ENCODE data around the gene ASB13.
"Not testable (repeated sequence)": the region's sequence is repeated elsewhere in the genome, so short reads cannot be mapped to it uniquely, and the experiment has no call there.

ASB13 gene

DNA sequence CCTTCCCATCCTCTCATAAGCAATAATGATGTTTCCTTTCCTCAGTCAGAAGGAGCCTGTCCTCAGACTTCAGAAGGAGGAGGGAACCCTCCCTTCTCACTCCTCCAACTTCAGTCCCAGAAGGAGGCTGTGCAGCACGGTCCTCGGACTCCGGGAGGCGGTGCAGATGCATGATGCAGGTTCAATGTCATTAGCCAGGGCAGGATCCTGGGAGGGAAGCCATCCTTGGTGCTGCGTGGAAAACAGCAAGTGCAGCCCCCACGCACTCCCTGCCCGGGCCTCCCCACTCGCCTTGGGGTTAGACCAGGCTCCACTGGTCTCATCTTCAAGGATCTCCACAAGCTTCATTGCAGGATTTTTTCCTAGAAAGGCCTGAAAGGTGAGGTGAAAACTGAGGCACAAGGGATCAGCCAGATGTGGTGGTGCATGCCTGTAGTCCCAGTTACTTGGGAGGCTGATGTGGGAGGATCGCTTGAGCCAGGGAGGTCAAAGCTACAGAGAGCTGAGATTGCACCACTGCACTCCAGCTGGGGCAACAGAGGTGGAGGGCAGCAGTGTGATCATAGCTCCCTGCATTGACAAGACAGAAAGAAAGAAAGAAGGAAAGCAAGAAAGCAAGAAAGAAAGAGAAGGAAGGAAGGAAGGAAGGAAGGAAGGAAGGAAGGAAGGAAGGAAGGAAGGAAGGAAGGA, 62.0 kb downstream of the ASB13 start:
- no peak for DNase-seq

DNA sequence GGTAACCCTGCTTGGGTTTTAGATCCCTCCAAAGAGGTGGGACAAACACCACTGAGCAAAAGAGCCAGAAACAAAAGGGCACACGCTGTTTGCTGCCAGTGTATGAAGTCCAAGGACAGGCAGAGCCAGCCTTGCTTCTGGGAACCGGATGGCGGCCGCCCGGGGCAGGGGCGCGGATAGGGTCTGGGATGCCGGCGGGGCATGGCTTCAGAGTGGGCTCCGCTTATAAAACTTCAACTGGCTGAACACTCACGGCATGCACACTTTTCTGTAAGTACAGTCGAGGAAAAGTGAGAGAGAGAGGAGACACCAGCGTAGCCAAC, 62.6 kb downstream of the ASB13 start:
- DNase-seq = no peak

DNA sequence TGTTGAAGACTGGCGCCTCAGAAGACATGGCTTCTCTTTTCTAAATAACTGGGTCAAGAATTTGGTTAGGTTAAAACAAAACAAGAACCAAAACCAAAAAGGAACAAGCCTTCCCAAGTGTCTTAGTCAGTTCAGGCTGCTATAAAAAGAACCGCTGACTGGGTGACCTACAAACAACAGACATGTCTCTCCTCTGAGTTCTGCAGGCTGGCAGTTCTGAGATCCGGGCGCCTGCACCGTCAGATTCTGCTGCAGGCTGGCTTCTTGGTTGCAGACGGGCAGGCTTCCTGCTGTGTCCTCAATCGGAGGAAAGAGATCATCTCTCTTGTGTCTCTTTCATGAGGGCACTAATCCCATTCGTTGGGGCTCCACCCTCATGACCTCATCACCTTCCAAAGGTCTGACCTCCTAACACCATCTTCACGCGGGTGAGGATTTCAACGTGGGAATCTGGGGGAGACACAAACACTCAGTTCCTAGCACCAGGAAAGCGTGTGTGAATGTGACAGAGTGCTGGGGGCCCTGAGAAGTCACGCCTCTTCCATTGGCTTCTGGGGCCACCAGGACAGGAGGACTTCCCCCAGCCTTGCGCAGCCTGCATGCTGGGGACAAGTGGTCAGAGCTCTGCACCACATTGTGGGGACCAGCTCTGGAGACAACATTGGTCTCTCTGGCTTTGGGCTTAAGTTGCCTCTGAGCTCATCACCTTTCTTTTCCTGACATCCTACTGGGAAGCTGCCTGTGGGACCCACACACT, 63.1 kb downstream of the ASB13 start:
- no peak for DNase-seq

DNA sequence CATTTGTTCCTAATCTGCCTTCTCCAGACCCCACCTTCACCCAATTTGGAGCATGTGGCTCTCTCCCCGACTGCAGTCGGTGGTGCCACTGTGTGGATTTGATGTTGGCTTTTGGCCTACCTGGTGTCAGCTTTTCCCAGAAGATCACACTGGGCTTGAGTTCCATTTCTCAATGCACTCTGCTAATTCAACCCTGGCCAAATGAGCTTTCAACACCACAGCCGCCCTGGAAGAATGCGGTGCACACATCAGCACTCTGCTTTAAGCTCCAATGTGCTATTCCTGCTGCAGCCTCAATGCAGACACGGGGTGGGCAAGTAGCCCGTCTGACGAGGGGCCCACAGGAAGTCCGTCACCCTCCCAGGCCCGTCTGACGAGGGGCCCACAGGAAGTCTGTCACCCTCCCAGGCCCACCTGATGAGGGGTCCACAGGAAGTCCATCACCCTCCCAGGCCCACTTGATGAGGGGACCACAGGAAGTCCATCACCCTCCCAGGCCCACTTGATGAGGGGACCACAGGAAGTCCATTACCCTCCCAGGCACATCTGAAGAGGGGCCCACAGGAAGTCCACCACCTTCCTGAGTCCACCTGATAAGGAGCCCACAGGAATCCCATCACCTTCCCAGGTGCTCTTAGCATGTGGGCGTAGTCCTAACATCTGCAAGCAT, 64.4 kb downstream of the ASB13 start:
- no peak for DNase-seq

DNA sequence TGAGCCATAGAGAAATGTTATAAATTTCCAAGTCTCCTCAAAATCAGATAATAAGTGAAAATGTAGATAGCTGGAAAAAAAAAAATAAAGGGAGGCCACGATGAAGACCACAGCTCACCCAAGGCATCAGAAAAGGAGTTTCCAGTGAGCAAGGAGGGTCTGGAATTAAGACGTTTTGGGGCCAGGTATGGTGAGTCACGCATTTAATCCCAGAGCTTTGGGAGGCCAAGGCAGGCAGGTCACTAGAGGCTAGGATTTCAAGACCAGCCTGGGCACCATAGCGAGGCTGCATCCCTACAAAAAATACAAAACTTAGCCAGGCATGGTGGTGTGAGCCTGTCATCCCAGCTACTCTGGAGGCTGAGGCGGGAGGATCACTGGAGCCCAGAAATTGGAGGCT, 65.5 kb downstream of the ASB13 start:
- no peak for DNase-seq

DNA sequence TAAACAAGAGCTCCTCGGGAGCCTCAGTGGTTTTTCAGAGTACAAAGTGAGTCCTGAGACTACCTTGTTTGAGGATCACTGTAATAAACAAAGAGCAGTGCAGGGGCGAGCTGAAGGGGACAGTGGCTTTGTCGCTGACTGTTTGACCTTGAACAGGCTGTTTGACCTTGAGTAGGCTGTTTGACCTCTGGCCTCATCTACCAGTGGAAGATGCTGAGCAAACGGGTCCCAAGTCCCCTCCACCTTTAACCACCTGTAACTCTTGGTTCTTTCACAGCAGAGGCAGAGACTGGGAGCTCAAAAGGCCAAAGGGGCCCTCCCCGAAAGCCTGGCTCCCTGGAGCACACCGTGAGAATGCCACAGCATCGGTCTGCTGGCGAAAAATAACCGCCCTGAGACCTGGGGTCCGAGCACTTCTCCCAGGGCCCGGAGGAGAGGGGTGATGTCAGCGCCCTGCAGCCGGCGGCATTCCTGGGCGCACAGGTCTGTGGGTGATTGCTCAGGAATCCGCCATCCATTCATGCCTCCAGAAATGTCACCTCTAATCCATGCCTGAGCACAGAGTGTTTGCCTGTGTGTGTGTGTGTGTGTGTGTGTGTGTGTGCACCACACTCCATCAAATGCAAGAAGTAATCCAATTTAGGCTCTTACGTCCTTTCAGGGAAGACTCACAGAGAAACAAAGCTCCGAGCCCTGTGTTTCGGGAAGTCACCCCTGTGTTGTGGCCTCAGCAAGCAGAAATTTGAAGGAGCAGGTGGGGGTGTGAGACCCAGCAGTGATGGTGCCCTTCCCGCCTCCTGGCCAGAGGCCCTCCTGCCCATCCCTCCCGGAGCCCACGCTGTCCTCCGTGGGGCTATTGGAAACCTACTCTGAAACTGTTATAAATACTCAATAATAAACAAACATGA, 66.5 kb downstream of the ASB13 start:
- no peak for DNase-seq

DNA sequence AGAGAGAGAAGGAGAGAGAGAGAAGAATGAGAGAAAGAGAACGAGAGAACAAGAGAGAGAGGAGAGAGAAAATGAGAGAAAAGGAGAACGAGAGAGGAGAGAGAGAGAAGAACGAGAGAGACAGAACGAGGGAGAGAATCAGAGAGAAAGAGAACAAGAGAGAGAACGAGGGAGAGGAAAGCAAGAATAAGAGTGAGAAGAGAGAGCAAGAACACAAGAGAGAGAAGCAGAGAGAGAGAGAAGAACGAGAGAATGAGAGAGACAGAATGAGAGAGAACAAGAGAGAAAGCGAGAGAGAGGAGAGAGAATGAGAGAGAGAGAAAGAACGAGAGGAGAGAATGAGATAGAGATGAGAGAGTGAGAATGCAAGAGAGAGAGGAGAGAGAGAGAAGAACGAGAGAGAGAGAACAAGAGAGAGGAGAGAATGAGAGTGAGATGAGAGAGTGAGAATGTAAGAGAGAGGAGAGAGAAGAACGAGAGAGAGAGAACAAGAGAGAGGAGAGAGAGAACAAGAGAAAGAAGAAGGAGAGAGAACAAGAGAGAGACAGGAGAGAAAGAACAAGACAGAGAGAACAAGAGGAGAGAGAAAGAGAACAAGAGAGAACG, 68.2 kb downstream of the ASB13 start:
- no peak for DNase-seq

DNA sequence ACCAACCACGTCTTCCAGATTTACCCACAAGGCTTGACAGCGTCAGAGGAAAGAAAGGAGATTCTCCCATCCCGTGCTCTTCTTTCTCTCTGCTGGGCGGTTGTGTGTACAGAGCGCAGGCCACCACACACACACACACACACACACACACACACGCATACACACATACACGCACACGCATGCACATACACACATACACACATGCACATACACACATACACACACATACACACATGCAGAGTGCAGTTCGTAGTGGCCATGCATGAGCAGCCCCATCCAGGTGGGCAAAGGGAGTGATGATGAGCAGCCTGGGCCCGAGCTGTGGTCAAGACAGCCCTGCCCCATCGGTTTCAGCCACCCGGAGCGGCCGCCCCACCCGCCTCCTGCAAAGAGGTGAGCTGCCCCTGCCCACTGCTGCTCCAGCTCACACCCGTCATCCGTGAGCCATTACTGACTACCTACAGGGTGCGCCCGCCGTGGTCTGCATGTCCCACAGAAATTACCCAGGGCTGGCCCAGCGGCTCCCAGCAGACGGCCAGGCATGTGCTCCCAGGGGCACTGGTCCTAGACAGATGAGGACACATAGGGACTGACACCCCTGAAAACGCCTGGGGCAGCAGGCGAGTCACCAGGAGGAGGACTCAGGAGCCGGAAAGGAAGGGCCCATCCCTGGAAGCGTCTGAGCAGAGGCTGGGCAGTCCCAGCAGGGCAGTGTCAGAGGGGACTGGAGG, 69.6 kb downstream of the ASB13 start:
- DNase-seq = no peak

DNA sequence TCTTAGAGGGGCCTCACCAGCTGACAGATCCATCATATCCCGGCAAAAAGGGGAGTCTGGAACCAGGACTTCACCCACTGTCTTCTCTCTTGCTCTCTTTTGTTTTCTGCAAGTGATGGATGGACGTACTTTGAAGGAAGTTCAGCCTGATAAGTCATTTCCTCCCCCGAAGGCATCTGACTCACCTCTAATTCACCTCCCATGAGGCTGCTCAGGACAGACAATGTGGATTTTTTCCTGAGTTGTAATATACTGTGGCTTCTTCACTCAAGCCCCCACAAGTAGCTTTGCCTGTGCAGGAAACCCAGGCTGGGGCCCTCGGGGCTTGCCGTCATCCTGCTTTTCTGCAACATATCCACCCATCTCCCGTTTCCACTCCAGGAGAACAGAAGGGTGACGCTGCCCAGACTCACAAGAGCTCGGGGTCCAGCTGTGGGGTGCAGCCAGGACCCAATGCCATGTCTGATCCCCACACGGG, 70.4 kb downstream of the ASB13 start:
- no peak for DNase-seq

DNA sequence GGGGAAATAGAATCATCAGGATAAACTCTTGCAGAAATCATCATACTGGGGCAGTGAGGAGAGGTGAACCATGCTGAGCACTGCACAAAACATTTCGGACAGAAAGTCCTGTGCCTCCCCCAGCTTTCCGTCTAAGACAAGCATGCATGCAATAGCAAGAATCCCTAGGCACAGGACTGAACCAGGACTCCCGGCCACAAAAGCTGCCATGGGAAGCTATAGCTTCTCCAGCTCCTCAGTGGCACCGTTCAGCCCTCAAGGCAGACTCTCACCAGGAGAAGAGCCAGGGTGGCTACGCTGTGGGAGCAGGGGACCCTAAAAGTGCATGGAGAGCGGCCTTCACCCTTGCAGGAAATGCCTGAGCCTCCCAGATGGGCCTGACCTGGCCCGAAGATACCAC, 70.8 kb downstream of the ASB13 start:
- no peak for DNase-seq

DNA sequence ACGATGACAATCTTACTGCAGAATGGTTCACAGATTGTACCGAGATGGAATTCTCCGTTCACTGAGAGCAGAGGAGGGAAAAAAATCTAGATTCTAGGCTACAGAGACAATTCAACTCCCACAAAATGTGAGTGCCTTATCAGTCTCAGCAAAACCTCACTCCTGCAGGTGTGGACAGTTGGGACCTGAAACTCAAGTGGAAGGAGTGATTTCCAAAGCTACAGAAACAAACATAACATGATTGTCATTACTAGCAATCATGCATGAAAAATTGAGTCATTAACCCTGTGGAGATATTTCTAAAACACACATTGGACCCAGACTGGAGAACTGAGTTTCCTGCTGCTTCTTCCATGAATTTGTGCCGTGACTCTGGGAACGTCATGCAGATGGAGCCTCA, 71.3 kb downstream of the ASB13 start:
- DNase-seq = no peak

DNA sequence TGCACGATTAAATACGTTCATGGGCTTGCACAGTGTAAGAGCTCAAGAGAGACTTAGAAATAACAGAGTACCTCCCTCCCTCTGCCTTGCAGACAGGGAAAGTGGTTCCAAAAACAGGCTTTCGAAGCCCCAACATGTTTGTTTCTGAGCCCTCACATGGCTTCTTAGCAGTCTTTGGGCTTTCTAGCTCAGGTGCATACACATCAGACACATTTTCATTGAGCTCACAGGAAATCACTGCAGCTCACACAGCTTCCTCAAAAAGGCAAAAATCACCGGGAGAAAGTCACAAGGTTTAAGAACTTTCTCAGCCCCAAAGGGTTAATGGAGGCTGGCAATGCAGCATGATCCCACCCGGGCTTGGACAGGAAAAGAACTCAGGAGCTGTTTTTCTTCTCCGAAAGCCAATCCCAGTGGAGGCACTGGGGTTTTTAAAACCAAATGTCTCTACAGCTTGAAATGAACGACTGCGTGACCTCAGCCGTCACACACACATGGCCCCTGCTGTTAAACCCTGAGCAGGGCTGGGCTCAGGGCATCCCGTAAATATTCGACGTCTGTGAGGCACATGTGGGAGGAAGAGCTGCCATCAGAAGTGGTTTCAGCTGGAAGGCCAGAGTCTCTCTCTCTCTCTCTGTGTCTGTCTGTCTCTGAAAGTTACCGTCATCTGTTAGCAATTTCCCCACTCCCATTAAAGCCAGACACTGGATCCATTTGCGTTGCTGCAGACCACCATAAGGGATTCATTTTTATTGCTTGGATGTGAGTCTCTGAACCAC, 71.9 kb downstream of the ASB13 start:
- no peak for DNase-seq

DNA sequence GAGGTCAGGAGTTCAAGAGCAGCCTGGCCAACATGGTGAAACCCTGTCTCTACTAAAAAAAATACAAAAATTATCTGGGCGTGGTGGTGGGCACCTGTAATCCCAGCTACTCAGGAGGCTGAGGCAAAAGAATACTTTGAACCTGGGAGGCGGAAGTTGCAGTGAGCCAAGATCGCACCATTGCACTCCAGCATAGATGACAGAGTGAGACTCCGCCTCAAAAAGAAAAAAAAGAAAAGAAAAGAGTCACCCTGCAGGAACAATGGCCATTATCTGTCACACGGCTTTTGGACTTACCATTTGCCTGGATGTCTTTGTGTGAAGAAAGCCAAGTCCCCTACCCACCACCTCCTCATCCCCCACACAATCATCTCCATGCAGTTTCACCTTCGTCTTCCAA, 73.0 kb downstream of the ASB13 start:
- not testable (repeated sequence) for DNase-seq

DNA sequence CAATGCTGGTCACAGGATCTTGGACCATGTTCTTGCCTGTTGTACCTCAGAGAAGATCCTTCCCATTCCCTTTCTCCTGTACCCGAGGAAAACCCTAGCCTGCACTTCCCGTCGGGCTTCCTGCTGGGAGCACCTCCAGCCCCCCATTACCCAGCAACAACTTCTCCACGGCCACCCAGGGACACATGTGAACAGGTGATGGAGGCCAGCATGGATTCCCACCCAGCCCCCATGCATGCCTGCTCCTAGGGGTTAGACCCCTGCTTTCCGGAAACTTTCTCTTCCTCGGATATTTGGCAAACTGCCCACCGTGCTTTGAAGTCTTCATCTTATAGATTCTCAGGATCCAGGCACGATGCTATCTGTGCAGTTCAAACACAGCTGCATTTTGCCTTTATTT, 74.3 kb downstream of the ASB13 start:
- no peak for DNase-seq

DNA sequence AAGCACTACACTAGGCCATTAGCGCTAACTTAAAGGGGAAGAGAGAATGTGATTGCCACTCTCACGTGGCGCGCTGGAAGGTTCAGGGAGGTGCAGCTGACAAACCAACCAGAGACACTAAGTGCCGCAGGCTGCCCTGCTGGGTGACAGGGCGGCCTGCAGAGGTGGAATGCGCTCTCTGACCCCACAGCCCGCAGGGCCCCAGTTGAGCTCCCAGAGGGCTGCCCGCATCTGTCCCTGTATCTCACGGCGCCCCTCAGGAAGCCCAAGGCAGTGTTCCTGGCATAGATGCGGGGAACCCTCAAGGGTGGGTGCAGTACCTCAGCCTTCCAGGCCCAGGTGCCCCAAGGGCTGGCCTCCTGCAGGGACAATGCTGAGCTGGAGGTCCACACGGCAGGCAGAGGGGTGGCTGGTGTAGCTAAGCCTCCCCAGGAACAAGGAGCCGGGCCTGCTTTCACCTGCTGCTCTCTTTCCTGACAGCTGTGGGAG, 75.0 kb downstream of the ASB13 start:
- DNase-seq = no peak

DNA sequence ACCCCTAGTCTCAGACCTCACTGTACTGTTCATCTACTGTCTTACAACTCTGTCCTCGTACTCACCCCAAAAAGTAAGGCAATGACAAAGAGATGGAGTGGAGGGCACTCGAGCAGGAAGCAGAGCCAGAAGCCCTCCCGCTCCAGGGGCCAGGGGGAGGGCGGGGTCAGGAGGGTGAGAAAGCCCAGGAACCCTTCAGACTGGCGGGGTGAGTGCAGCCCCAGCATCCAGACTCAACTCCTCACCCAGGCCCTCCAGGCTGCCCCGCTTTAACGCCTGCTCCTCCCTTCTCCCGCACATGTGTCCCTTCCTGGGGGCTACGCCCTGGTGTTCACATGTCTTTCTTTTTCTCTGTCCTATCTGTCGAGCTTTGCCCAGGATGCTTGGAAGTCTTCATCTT, 75.6 kb downstream of the ASB13 start:
- DNase-seq = no peak

DNA sequence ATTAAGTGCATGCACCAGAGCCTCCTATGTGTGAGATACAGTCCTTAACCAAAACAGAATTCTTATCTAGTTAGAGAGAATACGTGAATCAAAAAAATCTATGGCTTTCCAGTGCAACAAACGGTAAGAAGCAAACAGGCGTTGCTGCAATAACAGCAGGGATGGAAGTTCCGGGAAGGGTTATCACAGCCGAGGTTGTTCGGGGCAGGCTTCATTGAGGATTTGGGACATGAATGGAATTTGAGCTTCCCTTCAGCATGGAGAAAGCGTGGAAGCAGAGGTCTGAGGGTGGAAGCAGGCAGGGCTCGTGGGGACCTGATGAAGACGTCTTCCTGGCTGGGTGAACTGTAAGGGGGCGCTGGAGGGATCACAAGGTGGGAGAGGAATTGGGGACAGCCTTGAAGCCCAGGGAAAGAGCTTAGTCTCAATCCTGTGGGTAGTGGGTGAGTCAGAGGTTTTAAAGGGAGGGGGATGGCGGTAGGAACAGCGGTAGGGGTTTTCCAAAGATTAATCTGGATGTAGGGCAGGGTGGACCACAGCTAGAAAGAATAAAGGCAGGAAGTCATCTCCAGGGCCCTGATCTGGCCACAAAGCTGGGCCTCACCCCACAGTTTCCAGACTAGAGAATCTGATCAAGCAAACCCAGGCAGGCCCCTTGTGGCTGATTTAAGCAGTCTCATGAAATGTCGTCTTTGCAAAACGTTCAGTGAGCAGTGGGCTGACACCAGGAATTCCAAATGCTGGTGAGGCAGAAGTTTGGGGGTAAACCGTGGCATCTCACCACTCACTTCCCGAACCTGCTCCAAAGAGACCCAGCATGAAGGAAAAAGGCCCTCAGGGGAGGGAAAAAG, 76.5 kb downstream of the ASB13 start:
- DNase-seq = no peak

DNA sequence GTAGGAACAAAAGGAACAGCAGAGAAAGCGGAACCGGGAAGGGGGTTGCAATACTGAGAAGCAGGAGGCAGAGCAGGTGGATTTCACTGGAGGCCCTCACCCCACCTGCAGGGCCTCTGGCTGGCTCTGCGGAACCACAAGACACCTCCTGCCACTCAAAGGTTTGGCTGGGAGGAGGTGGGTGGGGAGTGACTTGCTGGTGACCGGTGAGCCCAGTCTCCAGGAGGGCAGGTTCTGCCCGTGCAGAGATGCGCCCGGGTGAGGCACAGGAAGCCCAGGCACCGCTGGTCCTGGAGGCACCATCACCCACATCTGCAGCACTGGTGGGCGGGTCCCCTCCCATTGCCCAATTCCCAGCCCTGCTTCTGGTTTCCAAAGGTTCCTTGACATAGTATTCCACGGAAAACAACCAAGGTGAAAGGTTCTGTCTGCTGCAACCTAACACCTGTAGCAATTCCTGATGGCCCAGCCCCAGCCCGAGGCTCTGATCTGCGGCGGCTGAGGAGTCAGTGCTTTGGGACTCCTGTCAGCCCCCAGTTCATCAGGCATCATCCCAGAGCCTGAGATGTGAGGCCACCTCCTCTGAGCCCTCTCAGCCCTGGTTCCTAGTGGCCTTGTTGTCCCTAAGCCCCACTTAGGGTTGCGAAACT, 77.3 kb downstream of the ASB13 start:
- DNase-seq = no peak
